HG02938 (cell line): ENCODE measurements around the gene LMAN2L.
"Not testable (repeated sequence)": the region's sequence is repeated elsewhere in the genome, so short reads cannot be mapped to it uniquely, and the experiment has no call there.

Experiments used
- ATAC-seq: cut with Tn5 transposase; IDR thresholded peaks from one replicate; pipeline ENCODE4 v1.9.1; 2021; ENCODE audit warnings: mild to moderate bottlenecking, moderate library complexity; ENCODE audit not compliant: unreplicated experiment

Gene LMAN2L

GRCh38 chr2:96687711-96688640 lies 51.9 kb downstream of the LMAN2L start:
- no peak for ATAC-seq

- no peak for ATAC-seq
Measured at GRCh38 chr2:96687266-96687665, 52.6 kb downstream of the LMAN2L start.

GRCh38 chr2:96685577-96686459 lies 54.0 kb downstream of the LMAN2L start:
- no peak for ATAC-seq

GRCh38 chr2:96684883-96685576 lies 54.8 kb downstream of the LMAN2L start:
- ATAC-seq = no peak

- ATAC-seq = no peak
Measured at GRCh38 chr2:96683972-96684820, 55.7 kb downstream of the LMAN2L start.

- ATAC-seq = no peak
Measured at GRCh38 chr2:96683307-96683706, 56.6 kb downstream of the LMAN2L start.

GRCh38 chr2:96681540-96681939 lies 58.3 kb downstream of the LMAN2L start:
- ATAC-seq = no peak

- ATAC-seq = no peak
Measured at GRCh38 chr2:96680561-96681141, 59.2 kb downstream of the LMAN2L start.

- no peak for ATAC-seq
Measured at GRCh38 chr2:96679848-96680247, 60.0 kb downstream of the LMAN2L start.

- ATAC-seq = no peak
Measured at GRCh38 chr2:96669539-96670215, 70.2 kb downstream of the LMAN2L start.

- ATAC-seq = no peak
Measured at GRCh38 chr2:96668771-96669170, 71.1 kb downstream of the LMAN2L start.

GRCh38 chr2:96665717-96666116 lies 74.1 kb downstream of the LMAN2L start:
- ATAC-seq = not testable (repeated sequence)

GRCh38 chr2:96665083-96665569 lies 74.7 kb downstream of the LMAN2L start:
- ATAC-seq = no peak

- no peak for ATAC-seq
Measured at GRCh38 chr2:96664366-96664925, 75.4 kb downstream of the LMAN2L start.

- no peak for ATAC-seq
Measured at GRCh38 chr2:96663829-96664228, 76.0 kb downstream of the LMAN2L start.

GRCh38 chr2:96663177-96663576 lies 76.7 kb downstream of the LMAN2L start:
- no peak for ATAC-seq

- ATAC-seq = no peak
Measured at GRCh38 chr2:96662360-96662759, 77.5 kb downstream of the LMAN2L start.

- ATAC-seq = no peak
Measured at GRCh38 chr2:96661324-96661723, 78.5 kb downstream of the LMAN2L start.

- ATAC-seq = no peak
Measured at GRCh38 chr2:96656540-96656939, 83.3 kb downstream of the LMAN2L start.
